Gastrocnemius medialis (tissue), 4 donors: Measurements from ENCODE around the gene IQSEC1.

Experiments
- POLR2A ChIP-seq, 2 donors: fragments of 450-650 bp; IDR thresholded peaks; one replicate each; pipeline ENCODE4 v1.6.1; 2017; ENCODE audit warnings: antibody characterized with exemption in 2 of 2, mild to moderate bottlenecking in 2 of 2, moderate library complexity in 2 of 2
- TF ChIP-seq, protein P1 (sequence below), 5 experiments: fragments of 450-650 bp in 3 of 5; fragments of 200-600 bp in 2 of 5; sonication (generic) in 2 of 5; IDR thresholded peaks in 4 of 5; conservative IDR thresholded peaks in 1 of 5; 1 replicate in 4 of 5; 2 replicates in 1 of 5; pipeline ENCODE4 v1.5.1; 2016 to 2019; ENCODE audit warnings: antibody characterized with exemption in 5 of 5, mild to moderate bottlenecking in 3 of 5, moderate library complexity in 3 of 5

DNA sequence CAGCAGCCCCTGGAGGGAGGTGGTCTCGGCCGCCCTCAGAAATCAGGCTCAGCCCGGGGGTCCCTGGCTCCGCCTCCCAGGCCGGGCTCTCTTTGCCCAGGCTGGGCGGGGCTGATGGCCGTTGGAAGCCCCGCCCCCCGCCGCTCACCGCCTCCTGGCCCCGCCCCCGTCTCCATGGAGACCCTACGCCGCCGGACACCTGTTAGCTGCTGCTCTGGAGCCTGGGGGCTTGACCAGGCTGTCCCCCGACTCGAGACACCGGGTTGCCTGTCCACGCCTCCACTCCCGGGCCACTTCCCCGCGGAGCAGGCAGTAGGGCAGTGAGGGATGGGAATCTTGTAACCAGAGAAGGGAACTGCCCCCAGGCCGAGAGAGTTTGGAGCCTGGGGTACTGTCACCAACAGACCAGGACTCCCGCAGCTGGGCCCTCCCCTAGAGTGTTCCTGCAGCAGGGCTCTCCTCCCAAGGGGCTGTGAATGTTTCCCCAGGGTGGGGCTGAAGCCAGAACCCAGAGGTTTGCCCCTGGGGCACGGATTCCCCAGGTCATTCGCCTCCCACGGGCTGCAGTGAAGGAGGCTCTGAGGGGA is 204.1 kb downstream of the IQSEC1 start:
- TF ChIP-seq, protein P1, sequence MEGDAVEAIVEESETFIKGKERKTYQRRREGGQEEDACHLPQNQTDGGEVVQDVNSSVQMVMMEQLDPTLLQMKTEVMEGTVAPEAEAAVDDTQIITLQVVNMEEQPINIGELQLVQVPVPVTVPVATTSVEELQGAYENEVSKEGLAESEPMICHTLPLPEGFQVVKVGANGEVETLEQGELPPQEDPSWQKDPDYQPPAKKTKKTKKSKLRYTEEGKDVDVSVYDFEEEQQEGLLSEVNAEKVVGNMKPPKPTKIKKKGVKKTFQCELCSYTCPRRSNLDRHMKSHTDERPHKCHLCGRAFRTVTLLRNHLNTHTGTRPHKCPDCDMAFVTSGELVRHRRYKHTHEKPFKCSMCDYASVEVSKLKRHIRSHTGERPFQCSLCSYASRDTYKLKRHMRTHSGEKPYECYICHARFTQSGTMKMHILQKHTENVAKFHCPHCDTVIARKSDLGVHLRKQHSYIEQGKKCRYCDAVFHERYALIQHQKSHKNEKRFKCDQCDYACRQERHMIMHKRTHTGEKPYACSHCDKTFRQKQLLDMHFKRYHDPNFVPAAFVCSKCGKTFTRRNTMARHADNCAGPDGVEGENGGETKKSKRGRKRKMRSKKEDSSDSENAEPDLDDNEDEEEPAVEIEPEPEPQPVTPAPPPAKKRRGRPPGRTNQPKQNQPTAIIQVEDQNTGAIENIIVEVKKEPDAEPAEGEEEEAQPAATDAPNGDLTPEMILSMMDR (IDR thresholded peaks at IDR 0.05 in 4 of 5, conservative IDR thresholded peaks at IDR 0.05 in 1 of 5), result no peak
- no peak for TF ChIP-seq POLR2A (IDR thresholded peaks at IDR 0.05)
